H1 (cell line): ENCODE data around the gene CLTCL1. TPM values are rescaled to one million over a fixed set of nuclear protein-coding genes. Genes with fewer than 3 reads are reported as not detected.

Experiments used
- MAX ChIP-seq: IDR thresholded peaks from 2 replicates; pipeline ENCODE4 v1.6.1; 2012; ENCODE audit warnings: inconsistent platforms
- RNF2 ChIP-seq: fragments of 200-900, 300-1000 bp; sonication (generic); IDR thresholded peaks from 2 replicates; pipeline ENCODE4 v1.7.1; 2016; ENCODE audit warnings: borderline replicate concordance, low read depth, mild to moderate bottlenecking, antibody characterized with exemption, low read length; ENCODE audit not compliant: poor library complexity, severe bottlenecking; ENCODE audit errors: missing control alignments
- TBP ChIP-seq: IDR thresholded peaks from 2 replicates; pipeline ENCODE4 v1.6.1; 2011; ENCODE audit warnings: low read depth, low read length, improper control_type of control experiment
- USF2 ChIP-seq: IDR thresholded peaks from 2 replicates; pipeline ENCODE4 v1.6.1; 2011; ENCODE audit warnings: low read length, improper control_type of control experiment
- YY1 ChIP-seq: IDR thresholded peaks from 2 replicates; pipeline ENCODE4 v1.6.1; 2011; ENCODE audit warnings: low read depth, mild to moderate bottlenecking, low read length
- polyA plus RNA-seq, 7 experiments: library from polyadenylated mRNA; depleted of rRNA in 3 of 7; stranded (reverse) in 5 of 7; unstranded in 2 of 7; fragments of >200 nt in 5 of 7; fragments of 200-250 nt in 2 of 7; gene quantifications; 1 replicate in 5 of 7; 2 replicates in 1 of 7; 4 replicates in 1 of 7; pipeline versions ENCODE4 v1.2.1 to v1.2.3, GENCODE V29; 2011 to 2013; ENCODE audit warnings: missing spikeins in 2 of 7, mixed read lengths in 2 of 7
- total RNA-seq: library from RNA; stranded (reverse); fragmentation: NEBNext Ultra II Directional; extraction: Animal tissue kit (Norgen Biotek cat#: 25700); gene quantifications from 2 replicates; pipeline ENCODE4 v1.2.1, GENCODE V29; 2021

CLTCL1 gene
- total and polyA plus RNA-seq, 2 of the 8 experiments (the other 6 are each of a cell fraction or from before 2014, with no cell fraction given) = 12.4 to 17.0 TPM

GRCh38 chr22:19289475-19290161, 1.9 kb downstream of the CLTCL1 start (continued):
- no peak for TF ChIP-seq RNF2
- no peak for TF ChIP-seq USF2
- TF ChIP-seq YY1 = no peak
- no peak for TF ChIP-seq TBP
- TF ChIP-seq MAX = no peak
